Fibroblast of pulmonary artery (primary cell): ENCODE measurements around the gene XRN2.

Source experiments
- DNase-seq: peaks from one replicate; pipeline ENCODE4 v3.0.0-alpha.2; 2010; ENCODE audit warnings: low read depth
- H3K4me3 ChIP-seq: replicated peaks from 2 replicates; pipeline ENCODE4 v1.5.1; 2011; ENCODE audit warnings: low read depth, mild to moderate bottlenecking, control low read depth, low read length, moderate library complexity
- CTCF ChIP-seq: IDR thresholded peaks from 2 replicates; pipeline ENCODE4 v1.5.1; 2011; ENCODE audit warnings: mild to moderate bottlenecking, control low read depth, low read length, inconsistent platforms; ENCODE audit errors: missing control alignments

Gene XRN2

GRCh38 chr20:21344206-21344900 lies 41.2 kb downstream of the XRN2 start:
- TF ChIP-seq CTCF = no peak
- no peak for DNase-seq
- H3K4me3 ChIP-seq = no peak overlapping the region

- DNase-seq = no peak
- H3K4me3 ChIP-seq = no peak overlapping the region
- TF ChIP-seq CTCF = no peak
Observed at GRCh38 chr20:21344961-21345360, 41.8 kb downstream of the XRN2 start.

GRCh38 chr20:21352703-21353102 lies 49.6 kb downstream of the XRN2 start:
- TF ChIP-seq CTCF = no peak
- no peak overlapping the region for H3K4me3 ChIP-seq
- peak; percentile 71 for DNase-seq

- DNase-seq = peak; percentile 79
- H3K4me3 ChIP-seq = no peak overlapping the region
- no peak for TF ChIP-seq CTCF
Observed at GRCh38 chr20:21353236-21353635, 50.1 kb downstream of the XRN2 start.

GRCh38 chr20:21355981-21356380 lies 52.9 kb downstream of the XRN2 start:
- DNase-seq = no peak
- TF ChIP-seq CTCF = no peak
- no peak overlapping the region for H3K4me3 ChIP-seq

GRCh38 chr20:21356386-21356785 lies 53.3 kb downstream of the XRN2 start:
- no peak overlapping the region for H3K4me3 ChIP-seq
- no peak for TF ChIP-seq CTCF
- DNase-seq = no peak

GRCh38 chr20:21357844-21358243 lies 54.7 kb downstream of the XRN2 start:
- peak; percentile 67 for DNase-seq
- no peak for TF ChIP-seq CTCF
- no peak overlapping the region for H3K4me3 ChIP-seq
